GM23338 (cell line): Measurements from ENCODE around the gene VASN. TPM values are rescaled to one million over a fixed set of nuclear protein-coding genes. Genes with fewer than 3 reads are reported as not detected.

Experiments
- ATAC-seq: fragments of 200-7000 bp; cut with Tn5 transposase; 3 replicates; pipeline ENCODE4 v1.9.1; 2020
- DNase-seq: peaks from one replicate; pipeline ENCODE4 v3.0.0-alpha.2; 2015; ENCODE audit warnings: low spot score
- H2AFZ ChIP-seq: fragments of 200-600 bp; sonication (generic); 2 replicates; pipeline ENCODE4 v1.8.0; 2016; ENCODE audit warnings: antibody characterized with exemption, mild to moderate bottlenecking, moderate library complexity
- H3F3A ChIP-seq: fragments of 200-600 bp; sonication (generic); replicated peaks from 2 replicates; pipeline ENCODE4 v1.8.0; 2017; ENCODE audit warnings: antibody characterized with exemption, mixed run types, low read depth
- H3K27ac ChIP-seq: fragments of 200-600 bp; sonication (generic); 2 replicates; pipeline ENCODE4 v1.6.1; 2016; ENCODE audit warnings: low read depth
- H3K27me3 ChIP-seq: fragments of 200-600 bp; sonication (generic); 2 replicates; pipeline ENCODE4 v1.8.0; 2016; ENCODE audit warnings: mild to moderate bottlenecking, mixed run types, moderate library complexity; ENCODE audit not compliant: insufficient read depth
- H3K36me3 ChIP-seq: fragments of 200-600 bp; sonication (generic); 2 replicates; pipeline ENCODE4 v1.8.0; 2016; ENCODE audit warnings: mild to moderate bottlenecking; ENCODE audit not compliant: insufficient read depth
- H3K4me1 ChIP-seq: fragments of 200-600 bp; sonication (generic); 2 replicates; pipeline ENCODE4 v1.8.0; 2016; ENCODE audit warnings: mild to moderate bottlenecking, moderate library complexity; ENCODE audit not compliant: insufficient read depth
- H3K4me2 ChIP-seq: fragments of 200-600 bp; sonication (generic); 2 replicates; pipeline ENCODE4 v1.7.1; 2017; ENCODE audit warnings: mixed run types
- H3K4me3 ChIP-seq: fragments of 200-600 bp; sonication (generic); 2 replicates; pipeline ENCODE4 v1.6.1; 2016; ENCODE audit warnings: mixed run types
- H3K79me2 ChIP-seq: fragments of 200-600 bp; sonication (generic); replicated peaks from 2 replicates; pipeline ENCODE4 v1.8.0; 2017; ENCODE audit warnings: mild to moderate bottlenecking; ENCODE audit not compliant: insufficient read depth
- H3K9me2 ChIP-seq: fragments of 200-600 bp; sonication (generic); 2 replicates; pipeline ENCODE4 v1.8.0; 2017; ENCODE audit not compliant: insufficient read depth
- H4K20me1 ChIP-seq: fragments of 200-600 bp; sonication (generic); replicated peaks from 2 replicates; pipeline ENCODE4 v1.8.0; 2017; ENCODE audit warnings: mild to moderate bottlenecking; ENCODE audit not compliant: insufficient read depth
- H3K27ac Mint-ChIP-seq: 2 replicates; pipeline ENCODE4 v1.8.0; 2020; ENCODE audit warnings: inconsistent platforms, mild to moderate bottlenecking, moderate library complexity, mixed read lengths
- H3K27me3 Mint-ChIP-seq: 3 replicates; pipeline ENCODE4 v1.8.0; 2022; ENCODE audit warnings: low read depth, mild to moderate bottlenecking, moderate library complexity, mixed read lengths, inconsistent platforms; ENCODE audit not compliant: insufficient read depth, poor library complexity
- H3K36me3 Mint-ChIP-seq: 3 replicates; pipeline ENCODE4 v1.8.0; 2021; ENCODE audit warnings: low read depth, mild to moderate bottlenecking, inconsistent platforms, moderate library complexity, mixed read lengths
- H3K4me1 Mint-ChIP-seq: 3 replicates; pipeline ENCODE4 v1.8.0; 2020; ENCODE audit warnings: mild to moderate bottlenecking, inconsistent platforms, mixed read lengths
- H3K4me3 Mint-ChIP-seq: 3 replicates; pipeline ENCODE4 v1.8.0; 2021; ENCODE audit warnings: moderate library complexity, mild to moderate bottlenecking, inconsistent platforms, mixed read lengths
- H3K9me3 Mint-ChIP-seq: 3 replicates; pipeline ENCODE4 v1.8.0; 2020; ENCODE audit warnings: moderate library complexity, mild to moderate bottlenecking, inconsistent platforms, mixed read lengths
- CREB1 ChIP-seq: fragments of 250-450 bp; sonication (Bioruptor Pico); IDR thresholded peaks from 2 replicates; pipeline ENCODE4 v1.5.0; 2020; ENCODE audit warnings: low read depth, mild to moderate bottlenecking, moderate library complexity
- EZH2phosphoT487 ChIP-seq: fragments of 200-600 bp; sonication (generic); IDR thresholded peaks from one replicate; pipeline ENCODE4 v1.8.1; 2018; ENCODE audit warnings: antibody characterized with exemption; ENCODE audit not compliant: unreplicated experiment
- JUNB ChIP-seq: IDR thresholded peaks from one replicate; pipeline ENCODE4 v1.6.1; 2016; ENCODE audit warnings: antibody characterized with exemption; ENCODE audit not compliant: unreplicated experiment
- NANOG ChIP-seq: IDR thresholded peaks from 2 replicates; pipeline ENCODE4 v1.6.1; 2016; ENCODE audit warnings: antibody characterized with exemption, borderline replicate concordance
- POLR2AphosphoS5 ChIP-seq: IDR thresholded peaks from 2 replicates; pipeline ENCODE4 v1.6.1; 2016; ENCODE audit warnings: antibody characterized with exemption, low read depth
- STAT1 ChIP-seq: IDR thresholded peaks from one replicate; pipeline ENCODE4 v1.6.1; 2016; ENCODE audit warnings: antibody characterized with exemption; ENCODE audit not compliant: unreplicated experiment
- ZNF114 ChIP-seq: fragments of 250-450 bp; sonication (Bioruptor Pico); IDR thresholded peaks from 2 replicates; pipeline ENCODE4 v1.5.0; 2020; ENCODE audit warnings: mild to moderate bottlenecking, moderate library complexity
- ZNF331 ChIP-seq: fragments of 250-450 bp; sonication (Bioruptor Pico); IDR thresholded peaks from 2 replicates; pipeline ENCODE4 v1.5.0; 2020; ENCODE audit warnings: low read depth, mild to moderate bottlenecking, moderate library complexity
- polyA plus RNA-seq: library from polyadenylated mRNA; unstranded; fragments of >200 nt; fragmentation: Nextera tagmentation; extraction: Ambion mirVana; gene quantifications from 2 replicates; pipeline ENCODE4 v1.2.1, GENCODE V29; 2016
- total RNA-seq: library from RNA; depleted of rRNA; stranded (reverse); fragments of >200 nt; shearing (Covaris generic); gene quantifications from 2 replicates; pipeline ENCODE4 v1.2.3, GENCODE V29; 2014
- TF ChIP-seq, protein P1 (sequence below), 2 experiments: fragments of 200-600 bp in 1 of 2; sonication (generic) in 1 of 2; conservative IDR thresholded peaks; 2 replicates each; pipeline versions ENCODE4 v1.5.1 to v1.6.1; 2016 to 2017; ENCODE audit warnings: antibody characterized with exemption in 2 of 2, low read depth in 2 of 2, mild to moderate bottlenecking in 2 of 2, moderate library complexity in 1 of 2
- TF ChIP-seq, protein P2 (sequence below): fragments of 250-450 bp; sonication (Bioruptor Pico); IDR thresholded peaks from 2 replicates; pipeline ENCODE4 v1.5.0; 2020; ENCODE audit warnings: mild to moderate bottlenecking, moderate library complexity

Gene VASN
- total and polyA plus RNA-seq, 2 experiments from 2014 or later: 8.0 to 15.5 TPM

DNA sequence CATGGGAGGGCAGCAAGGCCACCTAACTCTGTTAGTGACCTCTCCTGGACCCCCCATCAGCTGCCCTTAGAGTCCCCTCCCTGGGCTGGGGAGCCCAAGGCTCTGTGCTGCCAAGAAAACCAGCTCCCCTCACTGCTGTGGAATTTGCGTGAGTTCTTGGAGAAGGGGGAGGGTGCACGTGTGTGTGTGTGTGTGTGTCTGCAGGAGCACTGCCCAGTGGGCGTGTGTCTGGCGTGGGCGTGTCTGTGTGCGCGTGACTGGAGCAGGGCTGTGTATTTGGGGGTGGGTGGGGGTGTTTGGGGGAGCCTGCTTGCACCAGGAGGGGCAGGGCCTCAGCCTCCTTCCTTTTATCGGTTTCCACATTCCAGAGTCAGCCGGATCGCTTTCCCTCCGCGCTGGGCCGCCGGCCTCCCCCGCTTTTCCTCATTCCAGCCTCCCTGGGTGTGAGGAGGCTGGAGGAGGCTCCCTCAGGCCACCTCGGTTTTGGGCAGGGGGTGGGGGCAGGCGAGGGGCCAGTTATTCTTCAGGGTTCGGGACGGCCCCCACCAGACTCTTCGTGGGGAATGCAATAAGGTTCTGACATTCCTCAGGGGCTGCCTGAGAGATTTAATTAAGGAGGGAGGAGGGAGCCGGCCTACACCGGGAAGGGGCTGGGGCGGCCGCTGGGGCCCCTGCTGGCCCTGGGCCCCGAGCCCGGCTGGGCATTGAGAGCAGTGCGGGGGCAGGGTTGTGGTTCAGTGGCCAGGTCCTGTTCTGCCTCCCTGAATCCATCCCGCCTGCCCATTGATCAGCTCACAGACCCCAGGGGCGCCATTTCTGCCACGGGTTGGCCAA is 2.5 kb downstream of the VASN start:
- Mint-ChIP-seq H3K27me3 (peaks cover 31% of the 10 kb centered on the region), H3K4me1 (peaks cover 48% of the 10 kb centered on the region), H3K4me3 (peak overlapping the region; percentile 57), H3K36me3 (peaks cover 3% of the 10 kb centered on the region; the same call in 1 of the 3 replicates), H3K9me3 (no peaks in the 10 kb centered on the region), H3K27ac (no peak overlapping the region)
- DNase-seq (peak; percentile 79), ATAC-seq (peak; percentile 8)
- Histone ChIP-seq H3K79me2 (peaks cover 15% of the 10 kb centered on the region), H4K20me1 (no peaks in the 10 kb centered on the region), H3K27me3 (peaks cover 3% of the 10 kb centered on the region; the same call in 1 of the 2 replicates), H3K9me2 (no peaks in the 10 kb centered on the region), H3K4me2 (peak overlapping the region; percentile 94), H3K4me3 (peak overlapping the region; percentile 73), H3K4me1 (peaks cover 56% of the 10 kb centered on the region), H3K36me3 (no peaks in the 10 kb centered on the region), H3K27ac (peak overlapping the region; percentile 83), H2AFZ (no peak overlapping the region), H3F3A (peaks cover 22% of the 10 kb centered on the region; the same call in 1 of the 2 replicates)
- no peak for TF ChIP-seq ZNF114 (CRISPR knock-in tag)
- peak; percentile 10 for TF ChIP-seq JUNB
- TF ChIP-seq STAT1: no peak
- TF ChIP-seq, protein P1, sequence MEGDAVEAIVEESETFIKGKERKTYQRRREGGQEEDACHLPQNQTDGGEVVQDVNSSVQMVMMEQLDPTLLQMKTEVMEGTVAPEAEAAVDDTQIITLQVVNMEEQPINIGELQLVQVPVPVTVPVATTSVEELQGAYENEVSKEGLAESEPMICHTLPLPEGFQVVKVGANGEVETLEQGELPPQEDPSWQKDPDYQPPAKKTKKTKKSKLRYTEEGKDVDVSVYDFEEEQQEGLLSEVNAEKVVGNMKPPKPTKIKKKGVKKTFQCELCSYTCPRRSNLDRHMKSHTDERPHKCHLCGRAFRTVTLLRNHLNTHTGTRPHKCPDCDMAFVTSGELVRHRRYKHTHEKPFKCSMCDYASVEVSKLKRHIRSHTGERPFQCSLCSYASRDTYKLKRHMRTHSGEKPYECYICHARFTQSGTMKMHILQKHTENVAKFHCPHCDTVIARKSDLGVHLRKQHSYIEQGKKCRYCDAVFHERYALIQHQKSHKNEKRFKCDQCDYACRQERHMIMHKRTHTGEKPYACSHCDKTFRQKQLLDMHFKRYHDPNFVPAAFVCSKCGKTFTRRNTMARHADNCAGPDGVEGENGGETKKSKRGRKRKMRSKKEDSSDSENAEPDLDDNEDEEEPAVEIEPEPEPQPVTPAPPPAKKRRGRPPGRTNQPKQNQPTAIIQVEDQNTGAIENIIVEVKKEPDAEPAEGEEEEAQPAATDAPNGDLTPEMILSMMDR (conservative IDR thresholded peaks at IDR 0.05; ENCODE audit: low read depth in 2 of 2): no peak
- TF ChIP-seq EZH2phosphoT487: no peak
- TF ChIP-seq NANOG: no peak
- TF ChIP-seq CREB1: no peak
- TF ChIP-seq, protein P2, sequence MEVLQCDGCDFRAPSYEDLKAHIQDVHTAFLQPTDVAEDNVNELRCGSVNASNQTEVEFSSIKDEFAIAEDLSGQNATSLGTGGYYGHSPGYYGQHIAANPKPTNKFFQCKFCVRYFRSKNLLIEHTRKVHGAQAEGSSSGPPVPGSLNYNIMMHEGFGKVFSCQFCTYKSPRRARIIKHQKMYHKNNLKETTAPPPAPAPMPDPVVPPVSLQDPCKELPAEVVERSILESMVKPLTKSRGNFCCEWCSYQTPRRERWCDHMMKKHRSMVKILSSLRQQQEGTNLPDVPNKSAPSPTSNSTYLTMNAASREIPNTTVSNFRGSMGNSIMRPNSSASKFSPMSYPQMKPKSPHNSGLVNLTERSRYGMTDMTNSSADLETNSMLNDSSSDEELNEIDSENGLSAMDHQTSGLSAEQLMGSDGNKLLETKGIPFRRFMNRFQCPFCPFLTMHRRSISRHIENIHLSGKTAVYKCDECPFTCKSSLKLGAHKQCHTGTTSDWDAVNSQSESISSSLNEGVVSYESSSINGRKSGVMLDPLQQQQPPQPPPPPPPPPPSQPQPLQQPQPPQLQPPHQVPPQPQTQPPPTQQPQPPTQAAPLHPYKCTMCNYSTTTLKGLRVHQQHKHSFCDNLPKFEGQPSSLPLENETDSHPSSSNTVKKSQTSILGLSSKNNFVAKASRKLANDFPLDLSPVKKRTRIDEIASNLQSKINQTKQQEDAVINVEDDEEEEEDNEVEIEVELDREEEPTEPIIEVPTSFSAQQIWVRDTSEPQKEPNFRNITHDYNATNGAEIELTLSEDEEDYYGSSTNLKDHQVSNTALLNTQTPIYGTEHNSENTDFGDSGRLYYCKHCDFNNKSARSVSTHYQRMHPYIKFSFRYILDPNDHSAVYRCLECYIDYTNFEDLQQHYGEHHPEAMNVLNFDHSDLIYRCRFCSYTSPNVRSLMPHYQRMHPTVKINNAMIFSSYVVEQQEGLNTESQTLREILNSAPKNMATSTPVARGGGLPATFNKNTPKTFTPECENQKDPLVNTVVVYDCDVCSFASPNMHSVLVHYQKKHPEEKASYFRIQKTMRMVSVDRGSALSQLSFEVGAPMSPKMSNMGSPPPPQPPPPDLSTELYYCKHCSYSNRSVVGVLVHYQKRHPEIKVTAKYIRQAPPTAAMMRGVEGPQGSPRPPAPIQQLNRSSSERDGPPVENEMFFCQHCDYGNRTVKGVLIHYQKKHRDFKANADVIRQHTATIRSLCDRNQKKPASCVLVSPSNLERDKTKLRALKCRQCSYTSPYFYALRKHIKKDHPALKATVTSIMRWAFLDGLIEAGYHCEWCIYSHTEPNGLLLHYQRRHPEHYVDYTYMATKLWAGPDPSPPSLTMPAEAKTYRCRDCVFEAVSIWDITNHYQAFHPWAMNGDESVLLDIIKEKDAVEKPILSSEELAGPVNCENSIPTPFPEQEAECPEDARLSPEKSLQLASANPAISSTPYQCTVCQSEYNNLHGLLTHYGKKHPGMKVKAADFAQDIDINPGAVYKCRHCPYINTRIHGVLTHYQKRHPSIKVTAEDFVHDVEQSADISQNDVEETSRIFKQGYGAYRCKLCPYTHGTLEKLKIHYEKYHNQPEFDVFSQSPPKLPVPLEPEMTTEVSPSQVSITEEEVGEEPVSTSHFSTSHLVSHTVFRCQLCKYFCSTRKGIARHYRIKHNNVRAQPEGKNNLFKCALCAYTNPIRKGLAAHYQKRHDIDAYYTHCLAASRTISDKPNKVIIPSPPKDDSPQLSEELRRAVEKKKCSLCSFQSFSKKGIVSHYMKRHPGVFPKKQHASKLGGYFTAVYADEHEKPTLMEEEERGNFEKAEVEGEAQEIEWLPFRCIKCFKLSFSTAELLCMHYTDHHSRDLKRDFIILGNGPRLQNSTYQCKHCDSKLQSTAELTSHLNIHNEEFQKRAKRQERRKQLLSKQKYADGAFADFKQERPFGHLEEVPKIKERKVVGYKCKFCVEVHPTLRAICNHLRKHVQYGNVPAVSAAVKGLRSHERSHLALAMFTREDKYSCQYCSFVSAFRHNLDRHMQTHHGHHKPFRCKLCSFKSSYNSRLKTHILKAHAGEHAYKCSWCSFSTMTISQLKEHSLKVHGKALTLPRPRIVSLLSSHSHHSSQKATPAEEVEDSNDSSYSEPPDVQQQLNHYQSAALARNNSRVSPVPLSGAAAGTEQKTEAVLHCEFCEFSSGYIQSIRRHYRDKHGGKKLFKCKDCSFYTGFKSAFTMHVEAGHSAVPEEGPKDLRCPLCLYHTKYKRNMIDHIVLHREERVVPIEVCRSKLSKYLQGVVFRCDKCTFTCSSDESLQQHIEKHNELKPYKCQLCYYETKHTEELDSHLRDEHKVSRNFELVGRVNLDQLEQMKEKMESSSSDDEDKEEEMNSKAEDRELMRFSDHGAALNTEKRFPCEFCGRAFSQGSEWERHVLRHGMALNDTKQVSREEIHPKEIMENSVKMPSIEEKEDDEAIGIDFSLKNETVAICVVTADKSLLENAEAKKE (CRISPR knock-in tag): no peak
- TF ChIP-seq POLR2AphosphoS5: 0 out of 2 replicates have a peak, but pooled peaks have one; percentile 8
- no peak for TF ChIP-seq ZNF331 (CRISPR knock-in tag)
